ENCODE results near the gene IDNK. TPM values are rescaled to one million over a fixed set of nuclear protein-coding genes. Genes with fewer than 3 reads are reported as not detected.

IDNK gene
- total RNA-seq, 2 experiments from 2014 or later: 7.2 to 7.8 TPM

GRCh38 chr9:83642793-83643192 is 19.9 kb downstream of the IDNK start:
- CTCF ChIA-PET: interaction anchor here (1.2 kb wide), 1 partner anchor 67 kb away, joined by 3 read pairs; no protein-coding TSS in a partner anchor
- Mint-ChIP-seq H3K27me3 (no peaks in the 10 kb centered on the region), H3K27ac (no peak overlapping the region), H3K4me1 (no peaks in the 10 kb centered on the region), H3K36me3 (ENCODE audit: low read depth) (no peaks in the 10 kb centered on the region), H3K9me3 (no peaks in the 10 kb centered on the region), H3K4me3 (no peak overlapping the region)
- POLR2A ChIA-PET: no interaction called here
- DNase-seq: no peak

- Mint-ChIP-seq H3K9me3 (no peaks in the 10 kb centered on the region), H3K27me3 (no peaks in the 10 kb centered on the region), H3K36me3 (ENCODE audit: low read depth) (peaks cover 6% of the 10 kb centered on the region), H3K4me3 (no peak overlapping the region), H3K4me1 (no peaks in the 10 kb centered on the region), H3K27ac (peak overlapping the region; percentile 2)
- ChIA-PET POLR2A (no interaction called here), CTCF (interaction anchor here (0.6 to 1.1 kb wide), 3 partner anchors 12 to 312 kb away, joined by 3 read pairs; partner anchors contain the start of gene IDNK)
- no peak for DNase-seq
These were observed 23.7 kb downstream of the IDNK start for GRCh38 chr9:83646500-83647239.

- no peaks in the 10 kb centered on the region for H3K9me3 Mint-ChIP-seq
- peak; percentile 72 for DNase-seq
- no peaks in the 10 kb centered on the region for H3K27me3 Mint-ChIP-seq
- H3K4me3 Mint-ChIP-seq: no peak overlapping the region
- CTCF ChIA-PET: interaction anchor here (0.7 to 2.6 kb wide), 10 partner anchors 12 to 371 kb away, joined by 3 to 11 read pairs (median 4); partner anchors contain the start of gene KIF27
- peaks cover 22% of the 10 kb centered on the region for H3K36me3 Mint-ChIP-seq (ENCODE audit: low read depth)
- POLR2A ChIA-PET: no interaction called here
- H3K4me1 Mint-ChIP-seq: peaks cover 5% of the 10 kb centered on the region
- no peak overlapping the region for H3K27ac Mint-ChIP-seq
These were observed 26.1 kb downstream of the IDNK start for GRCh38 chr9:83649080-83649479.

- Mint-ChIP-seq H3K4me1 (peaks cover 5% of the 10 kb centered on the region), H3K27ac (no peak overlapping the region), H3K36me3 (ENCODE audit: low read depth) (peaks cover 24% of the 10 kb centered on the region), H3K9me3 (no peaks in the 10 kb centered on the region), H3K27me3 (no peaks in the 10 kb centered on the region), H3K4me3 (no peak overlapping the region)
- POLR2A ChIA-PET: no interaction called here
- CTCF ChIA-PET: interaction anchor here (0.7 to 2.6 kb wide), 7 partner anchors 11 to 372 kb away, joined by 3 to 11 read pairs (median 4); partner anchors contain the start of gene KIF27
- no peak for DNase-seq
These were observed 26.6 kb downstream of the IDNK start for GRCh38 chr9:83649515-83649914.

- peaks cover 39% of the 10 kb centered on the region for H3K36me3 Mint-ChIP-seq (ENCODE audit: low read depth)
- no peak overlapping the region for H3K4me3 Mint-ChIP-seq
- H3K27ac Mint-ChIP-seq: no peak overlapping the region
- H3K4me1 Mint-ChIP-seq: peaks cover 5% of the 10 kb centered on the region
- no peaks in the 10 kb centered on the region for H3K9me3 Mint-ChIP-seq
- ChIA-PET CTCF (interaction anchor here (0.6 kb wide), 1 partner anchor 14 kb away, joined by 3 read pairs; no protein-coding TSS in a partner anchor), POLR2A (no interaction called here)
- DNase-seq: no peak
- H3K27me3 Mint-ChIP-seq: no peaks in the 10 kb centered on the region
These were observed 28.6 kb downstream of the IDNK start for GRCh38 chr9:83651558-83651957.

GRCh38 chr9:83652433-83652832 is 29.5 kb downstream of the IDNK start:
- Mint-ChIP-seq H3K27ac (no peak overlapping the region), H3K9me3 (no peaks in the 10 kb centered on the region), H3K27me3 (no peaks in the 10 kb centered on the region), H3K4me3 (no peak overlapping the region), H3K4me1 (peaks cover 5% of the 10 kb centered on the region), H3K36me3 (ENCODE audit: low read depth) (peaks cover 39% of the 10 kb centered on the region)
- DNase-seq: no peak
- CTCF ChIA-PET: no interaction called here
- POLR2A ChIA-PET: no interaction called here

GRCh38 chr9:83655433-83655832 is 32.5 kb downstream of the IDNK start:
- POLR2A ChIA-PET: no interaction called here
- DNase-seq: no peak
- Mint-ChIP-seq H3K4me3 (no peak overlapping the region), H3K4me1 (peaks cover 5% of the 10 kb centered on the region), H3K9me3 (no peaks in the 10 kb centered on the region), H3K36me3 (ENCODE audit: low read depth) (peaks cover 46% of the 10 kb centered on the region), H3K27ac (no peak overlapping the region), H3K27me3 (no peaks in the 10 kb centered on the region)
- CTCF ChIA-PET: no interaction called here

GRCh38 chr9:83656032-83656680 is 33.2 kb downstream of the IDNK start:
- CTCF ChIA-PET: interaction anchor here (0.8 kb wide), 1 partner anchor 12 kb away, joined by 4 read pairs; no protein-coding TSS in a partner anchor
- DNase-seq: no peak
- Mint-ChIP-seq H3K27ac (no peak overlapping the region), H3K4me1 (peaks cover 5% of the 10 kb centered on the region), H3K27me3 (no peaks in the 10 kb centered on the region), H3K36me3 (ENCODE audit: low read depth) (peaks cover 50% of the 10 kb centered on the region), H3K4me3 (no peak overlapping the region), H3K9me3 (no peaks in the 10 kb centered on the region)
- POLR2A ChIA-PET: no interaction called here

GRCh38 chr9:83656952-83657351 is 34.0 kb downstream of the IDNK start:
- no peak overlapping the region for H3K27ac Mint-ChIP-seq
- ChIA-PET CTCF (interaction anchor here (0.8 kb wide), 1 partner anchor 12 kb away, joined by 4 read pairs; no protein-coding TSS in a partner anchor), POLR2A (no interaction called here)
- H3K36me3 Mint-ChIP-seq (ENCODE audit: low read depth): peaks cover 47% of the 10 kb centered on the region
- no peaks in the 10 kb centered on the region for H3K9me3 Mint-ChIP-seq
- no peak overlapping the region for H3K4me3 Mint-ChIP-seq
- H3K27me3 Mint-ChIP-seq: no peaks in the 10 kb centered on the region
- H3K4me1 Mint-ChIP-seq: peaks cover 5% of the 10 kb centered on the region
- DNase-seq: no peak

- no peaks in the 10 kb centered on the region for H3K9me3 Mint-ChIP-seq
- CTCF ChIA-PET: interaction anchor here (1.5 kb wide), 1 partner anchor 14 kb away, joined by 4 read pairs; no protein-coding TSS in a partner anchor
- POLR2A ChIA-PET: no interaction called here
- no peaks in the 10 kb centered on the region for H3K27me3 Mint-ChIP-seq
- no peak overlapping the region for H3K4me3 Mint-ChIP-seq
- peaks cover 16% of the 10 kb centered on the region for H3K4me1 Mint-ChIP-seq
- peaks cover 56% of the 10 kb centered on the region for H3K36me3 Mint-ChIP-seq (ENCODE audit: low read depth)
- H3K27ac Mint-ChIP-seq: no peak overlapping the region
- DNase-seq: no peak
These were observed 40.0 kb downstream of the IDNK start for GRCh38 chr9:83662933-83663332.

GRCh38 chr9:83665580-83666200 is 42.7 kb downstream of the IDNK start:
- POLR2A ChIA-PET: no interaction called here
- Mint-ChIP-seq H3K36me3 (ENCODE audit: low read depth) (peaks cover 52% of the 10 kb centered on the region), H3K27ac (no peak overlapping the region)

GRCh38 chr9:83669067-83669466 is 46.1 kb downstream of the IDNK start:
- DNase-seq: no peak
- ChIA-PET CTCF (no interaction called here), POLR2A (no interaction called here)
- H3K4me1 Mint-ChIP-seq: peaks cover 16% of the 10 kb centered on the region
- no peaks in the 10 kb centered on the region for H3K9me3 Mint-ChIP-seq
- peaks cover 54% of the 10 kb centered on the region for H3K36me3 Mint-ChIP-seq (ENCODE audit: low read depth)
- H3K27me3 Mint-ChIP-seq: no peaks in the 10 kb centered on the region
- H3K27ac Mint-ChIP-seq: no peak overlapping the region
- no peak overlapping the region for H3K4me3 Mint-ChIP-seq

More at GRCh38 chr9:83665580-83666200, 42.7 kb downstream of the IDNK start:
- peaks cover 16% of the 10 kb centered on the region for H3K4me1 Mint-ChIP-seq
- no peak for DNase-seq
- CTCF ChIA-PET: interaction anchor here (0.6 kb wide), 1 partner anchor 15 kb away, joined by 3 read pairs; no protein-coding TSS in a partner anchor
- no peaks in the 10 kb centered on the region for H3K9me3 Mint-ChIP-seq
- no peak overlapping the region for H3K4me3 Mint-ChIP-seq
- no peaks in the 10 kb centered on the region for H3K27me3 Mint-ChIP-seq

- POLR2A ChIA-PET: no interaction called here
These were observed 47.4 kb downstream of the IDNK start for GRCh38 chr9:83670381-83670780.

More at GRCh38 chr9:83670381-83670780, 47.4 kb downstream of the IDNK start:
- no peaks in the 10 kb centered on the region for H3K27me3 Mint-ChIP-seq
- DNase-seq: no peak
- no peak overlapping the region for H3K27ac Mint-ChIP-seq
- no peak overlapping the region for H3K4me3 Mint-ChIP-seq
- H3K9me3 Mint-ChIP-seq: no peaks in the 10 kb centered on the region
- CTCF ChIA-PET: no interaction called here
- H3K4me1 Mint-ChIP-seq: peaks cover 13% of the 10 kb centered on the region
- H3K36me3 Mint-ChIP-seq (ENCODE audit: low read depth): peaks cover 56% of the 10 kb centered on the region
